Measurements from ENCODE around the gene ADCY2.

The ADCY2 gene

DNA sequence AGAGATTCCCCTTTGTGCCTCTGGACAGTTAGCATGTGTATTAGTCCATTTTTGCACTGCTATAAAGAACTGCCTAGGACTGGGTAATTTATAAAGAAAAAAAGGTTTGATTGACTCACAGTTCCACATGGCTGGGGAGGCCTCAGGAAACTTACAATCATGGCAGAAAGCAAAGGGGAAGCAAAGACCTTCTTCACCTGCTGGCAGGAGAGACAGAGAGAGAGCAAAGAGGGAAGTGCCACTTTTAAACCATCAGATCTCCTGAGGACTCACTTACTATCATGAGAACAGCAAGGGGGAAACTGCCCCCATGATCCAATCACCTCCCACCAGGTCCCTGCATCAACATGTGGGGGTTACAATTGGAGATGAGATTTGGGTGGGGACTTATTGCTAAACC lies 449.0 kb downstream of the ADCY2 start:
- no peak for DNase-seq (ENCODE audit: low read depth)

DNA sequence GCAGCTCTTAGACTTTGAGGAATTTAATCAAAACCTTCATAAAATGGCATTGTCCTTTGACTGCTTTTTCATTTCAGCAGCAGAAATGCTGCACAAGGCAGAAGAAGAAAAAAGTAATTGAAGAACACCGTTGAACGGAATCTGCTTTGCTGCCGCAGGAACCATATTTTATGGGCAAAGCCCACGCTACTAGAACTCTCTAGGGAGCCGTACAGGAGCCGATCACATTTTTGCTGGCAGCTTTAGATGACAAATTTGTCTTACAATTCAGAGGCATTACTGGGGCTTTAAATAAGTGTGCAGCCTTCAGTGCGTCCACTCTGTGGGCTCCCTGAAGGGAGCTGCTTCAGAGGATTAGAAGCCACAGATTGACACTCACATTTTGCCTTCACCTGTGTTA lies 449.6 kb downstream of the ADCY2 start:
- no peak for DNase-seq (ENCODE audit: low read depth)

DNA sequence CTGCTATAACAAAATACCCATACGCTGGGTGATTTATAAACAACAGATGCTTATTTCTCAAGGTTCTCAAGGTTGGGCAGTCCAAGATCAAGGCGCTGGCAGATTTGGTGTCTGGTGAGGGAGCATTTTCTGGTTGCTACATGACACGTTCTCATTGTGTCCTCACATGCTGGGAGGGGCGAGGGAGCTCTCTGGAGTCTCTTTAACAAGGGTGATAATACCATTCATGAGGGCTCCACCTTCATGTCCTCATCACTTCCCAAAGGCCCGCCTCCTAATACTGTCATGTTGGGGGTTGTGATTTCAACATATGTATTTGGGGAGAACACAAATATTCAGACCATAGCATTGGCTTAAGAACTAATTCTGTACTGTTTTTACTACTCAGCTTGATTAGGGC lies 450.4 kb downstream of the ADCY2 start:
- DNase-seq (ENCODE audit: low read depth): no peak

DNA sequence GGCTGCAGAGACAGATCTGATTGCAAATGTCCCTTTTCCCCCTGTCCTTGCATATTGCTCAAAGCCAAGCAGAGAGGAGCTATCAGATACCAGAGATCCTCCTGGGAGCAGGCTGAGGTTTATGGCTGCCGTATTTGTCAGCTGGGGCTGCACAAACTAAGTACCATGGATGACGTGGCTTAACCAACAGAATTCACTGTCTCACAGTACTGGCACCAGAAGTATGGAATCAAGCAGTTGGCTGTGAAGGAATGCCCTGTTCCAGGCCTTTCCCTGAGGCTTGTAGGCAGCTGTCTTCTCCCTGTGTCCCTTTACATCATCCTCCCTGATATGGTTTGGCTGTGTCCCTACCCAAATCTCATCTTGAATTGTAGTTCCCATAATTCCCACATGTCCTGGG lies 452.4 kb downstream of the ADCY2 start:
- no peak for DNase-seq (ENCODE audit: low read depth)

DNA sequence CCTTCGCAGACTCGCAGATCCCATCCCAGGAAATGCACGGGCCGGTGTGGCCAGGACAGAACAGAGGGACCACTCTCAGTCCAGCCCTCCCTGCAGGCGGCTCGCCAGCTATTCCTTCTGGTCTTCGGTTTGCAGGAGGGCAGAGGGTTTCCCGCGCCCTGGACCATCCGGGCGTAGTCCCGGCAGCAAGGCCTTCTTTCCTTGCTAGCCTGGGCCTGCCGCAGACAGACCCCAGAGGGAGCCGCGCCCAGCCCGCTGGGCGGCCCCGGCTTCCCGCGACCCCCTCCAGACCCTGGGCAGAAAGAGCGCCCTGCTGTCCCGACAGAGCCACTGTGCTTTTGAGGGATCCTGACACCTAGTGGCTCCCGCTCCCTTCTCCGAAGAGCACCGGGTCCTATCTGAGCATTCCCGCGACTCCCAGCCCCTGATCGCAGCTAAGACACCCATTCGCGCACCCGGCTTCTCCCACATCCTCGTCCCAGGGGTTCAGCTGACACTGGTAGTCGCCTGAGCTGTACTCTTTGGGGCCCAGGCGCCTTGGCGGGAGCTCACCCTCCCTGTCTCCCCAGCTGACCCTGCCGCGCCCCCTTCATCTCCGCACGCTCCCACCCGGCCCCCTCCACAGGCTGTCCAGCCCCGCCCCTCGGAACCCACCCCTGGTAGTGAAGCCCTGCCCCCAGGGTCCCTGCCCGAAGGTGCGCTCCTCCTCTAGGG lies 453.9 kb downstream of the ADCY2 start:
- DNase-seq (ENCODE audit: low read depth): no peak

DNA sequence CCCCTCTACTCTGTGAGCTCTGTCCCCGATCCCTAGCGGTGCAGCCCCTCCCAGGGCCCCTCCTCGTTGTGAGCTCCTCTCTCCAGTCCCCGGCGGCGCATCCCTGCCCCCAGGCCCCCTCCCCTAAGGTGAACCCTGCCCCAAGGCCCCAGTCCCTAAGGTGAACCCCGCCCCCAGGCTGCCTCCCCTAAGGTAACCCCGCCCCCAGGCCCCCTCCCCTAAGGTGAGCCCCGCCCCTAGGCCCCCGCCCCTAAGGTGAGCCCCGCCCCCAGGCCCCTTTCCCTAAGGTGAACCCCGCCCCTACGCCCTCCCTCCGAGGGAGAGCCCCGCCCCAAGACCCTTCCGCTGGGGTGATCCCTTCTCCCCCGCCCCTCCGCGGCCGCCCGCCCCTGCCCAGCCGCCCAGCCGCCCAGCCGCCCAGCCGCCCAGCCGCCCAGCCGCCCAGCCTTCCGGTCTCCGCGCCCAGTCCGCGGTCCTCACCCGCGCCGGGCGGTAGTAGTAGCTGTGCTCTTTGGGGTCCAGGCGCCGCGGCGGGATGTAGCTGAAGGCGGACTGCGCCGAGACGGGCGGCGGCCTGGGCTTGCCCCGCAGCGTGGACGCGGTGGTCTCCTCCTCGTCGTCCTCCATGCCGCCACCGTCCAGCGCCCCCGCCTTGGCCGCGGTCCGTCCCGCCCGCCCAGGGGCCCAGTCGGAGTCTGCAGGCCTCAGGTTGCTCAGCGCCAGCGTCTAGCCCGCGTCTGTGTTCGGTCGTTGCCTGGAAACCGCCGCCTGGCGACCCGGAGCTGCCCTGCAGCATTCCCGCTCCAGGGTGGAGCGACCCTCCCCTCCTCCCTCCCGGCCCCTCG lies 454.7 kb downstream of the ADCY2 start, which contains the start of gene CFAP90:
CFAP90 (minus strand) TSS at position 739 of the 845 bp plus-strand sequence; CDS start at position 627, 112 bp downstream.
- peak; percentile 24 for DNase-seq (ENCODE audit: low read depth)

DNA sequence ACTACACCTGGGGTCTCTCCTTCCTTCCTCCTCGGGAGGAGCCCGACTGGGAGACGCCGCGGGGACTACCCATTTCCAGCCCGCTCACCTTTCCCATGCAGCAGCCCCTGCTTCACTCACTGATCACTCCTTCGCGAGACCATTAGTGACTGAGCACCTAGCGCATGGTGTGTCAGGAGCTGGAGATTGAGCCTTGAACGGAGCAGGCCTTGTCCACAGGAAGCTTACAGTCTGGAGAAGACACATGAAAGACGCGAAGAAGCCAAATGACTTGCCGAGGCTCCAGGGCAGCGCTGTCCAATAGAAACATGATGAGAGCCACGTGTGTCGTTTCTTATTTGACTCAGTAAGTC lies 455.3 kb downstream of the ADCY2 start:
- DNase-seq (ENCODE audit: low read depth): no peak

DNA sequence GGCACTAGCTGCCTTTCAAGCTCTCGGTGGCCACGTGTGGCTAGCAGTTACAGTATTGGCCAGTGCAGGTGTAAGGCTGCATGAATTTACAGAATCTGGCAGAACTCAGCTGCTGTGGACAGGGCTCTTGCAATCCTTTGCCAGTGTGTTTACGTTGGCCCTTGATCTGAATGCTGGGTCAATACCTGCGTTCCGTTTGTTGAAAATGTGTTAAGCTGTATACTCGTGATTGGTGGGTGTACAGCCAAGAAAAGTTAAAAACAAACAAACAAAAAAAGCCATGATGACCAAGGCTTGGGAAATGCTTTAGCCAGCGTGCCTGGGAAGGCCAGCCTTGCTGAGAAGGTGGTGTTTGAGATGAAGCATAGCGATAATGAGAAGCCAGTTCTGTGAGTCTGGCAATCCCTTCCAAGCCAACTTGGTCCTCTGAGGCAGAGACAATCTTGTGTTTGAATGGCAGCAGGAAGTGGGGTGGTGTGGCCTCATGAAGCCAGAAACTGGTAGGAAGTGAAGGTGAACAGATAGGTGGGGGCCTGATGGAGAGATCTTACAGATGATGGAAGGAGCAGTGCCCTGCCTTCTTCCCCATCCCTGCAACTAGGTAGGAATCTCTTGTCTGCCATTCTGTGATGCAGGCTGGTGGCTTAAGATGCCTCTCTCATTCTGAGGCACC lies 455.8 kb downstream of the ADCY2 start:
- no peak for DNase-seq (ENCODE audit: low read depth)

DNA sequence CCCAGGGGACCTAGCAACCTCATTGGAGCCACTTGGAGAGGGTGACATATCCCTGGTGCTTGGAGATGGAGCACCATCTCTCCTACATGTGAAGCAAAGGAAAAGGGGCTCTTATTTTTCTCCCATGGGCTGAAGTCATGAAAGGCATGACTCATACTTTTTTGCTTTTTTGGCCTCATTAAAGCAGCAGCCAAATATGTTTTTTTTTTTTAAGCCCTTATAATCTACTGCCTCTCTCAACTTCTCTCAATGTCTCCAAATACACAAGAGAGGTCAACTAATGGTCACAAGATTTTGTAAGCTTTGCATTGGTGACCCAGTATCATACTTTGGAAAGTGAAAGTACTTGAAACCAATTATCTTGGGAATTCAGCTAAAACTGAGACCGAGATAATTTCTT lies 456.6 kb downstream of the ADCY2 start:
- no peak for DNase-seq (ENCODE audit: low read depth)

- no peak for DNase-seq (ENCODE audit: low read depth)
Observed at GRCh38 chr5:7852988-7853387, 457.1 kb downstream of the ADCY2 start.

GRCh38 chr5:7855611-7856010 lies 459.7 kb downstream of the ADCY2 start:
- no peak for DNase-seq (ENCODE audit: low read depth)

- peak; percentile 42 for DNase-seq (ENCODE audit: low read depth)
Observed at GRCh38 chr5:7856855-7857254, 460.9 kb downstream of the ADCY2 start.

DNA sequence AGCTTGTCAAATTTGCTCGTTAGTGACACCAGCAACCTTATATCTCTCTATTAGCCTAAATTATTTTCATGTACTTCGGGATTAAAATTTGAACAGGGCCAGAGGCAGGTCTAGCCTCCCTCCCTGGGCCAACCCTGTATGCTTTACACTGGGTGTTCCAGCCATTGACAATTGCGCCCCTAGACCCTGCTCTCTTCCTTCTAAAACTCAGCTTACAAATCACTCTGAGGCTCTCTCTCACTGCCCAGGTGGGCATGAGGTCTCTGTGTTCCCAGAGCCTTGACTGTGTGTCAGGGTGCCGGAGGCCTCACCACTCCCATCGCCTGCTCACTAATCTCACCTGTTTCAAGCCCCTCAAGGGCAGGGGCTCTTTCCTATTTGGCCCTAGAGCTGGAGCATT lies 461.4 kb downstream of the ADCY2 start:
- no peak for DNase-seq (ENCODE audit: low read depth)

DNA sequence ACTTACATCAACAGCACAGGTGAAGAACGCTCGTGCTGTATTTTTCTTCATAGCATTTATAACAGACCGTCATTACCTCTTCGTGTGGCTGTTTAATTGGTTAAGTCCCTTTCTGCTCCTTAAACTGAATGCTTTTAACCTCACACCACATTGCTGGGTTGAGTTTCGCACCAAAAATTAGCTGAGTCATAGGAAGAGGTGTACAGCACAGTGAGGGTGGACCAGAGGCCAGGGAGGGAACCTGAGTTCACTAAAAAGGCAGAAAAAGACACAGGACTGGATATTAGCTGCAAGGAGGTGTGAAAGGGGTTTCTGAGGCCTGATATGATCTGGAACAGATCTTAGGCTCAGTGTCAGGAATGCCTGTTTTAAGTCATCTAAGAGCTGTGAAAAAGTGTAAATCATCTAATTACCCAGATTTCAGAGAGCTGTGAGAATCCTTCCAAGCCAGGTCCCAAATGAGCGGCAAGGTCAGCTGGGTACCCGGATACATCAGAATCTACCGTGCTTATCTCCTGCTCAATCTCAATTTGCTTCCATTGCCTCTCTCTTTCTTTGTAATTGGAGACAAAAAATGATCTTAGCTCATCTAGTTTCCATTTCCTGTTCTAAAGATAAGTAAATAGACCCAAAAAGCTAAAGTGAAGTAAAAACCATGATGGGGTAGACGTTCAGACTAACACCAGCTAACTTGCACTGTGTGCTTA lies 462.1 kb downstream of the ADCY2 start:
- DNase-seq (ENCODE audit: low read depth): no peak

GRCh38 chr5:7866196-7866595 lies 470.3 kb downstream of the ADCY2 start:
- DNase-seq (ENCODE audit: low read depth): no peak

GRCh38 chr5:7867260-7867659 lies 471.3 kb downstream of the ADCY2 start:
- DNase-seq (ENCODE audit: low read depth): no peak

DNA sequence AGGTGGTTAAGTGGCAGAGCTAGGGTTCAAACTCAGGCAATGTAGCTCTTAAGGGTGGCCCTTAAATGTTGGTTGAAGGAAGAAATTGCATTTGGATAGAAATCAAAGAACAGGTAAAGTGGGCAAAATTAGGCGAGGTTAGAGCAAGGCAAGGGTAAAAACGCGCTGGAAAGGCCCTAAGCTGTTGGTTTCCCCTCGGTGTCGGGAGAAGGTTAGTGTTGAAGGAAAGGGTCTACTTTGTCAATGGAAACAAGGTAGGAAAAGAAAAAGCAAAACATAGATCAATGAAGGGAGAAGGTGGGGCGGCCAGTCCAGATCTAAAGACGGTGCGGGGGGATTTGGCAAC lies 472.5 kb downstream of the ADCY2 start:
- no peak for DNase-seq (ENCODE audit: low read depth)

DNA sequence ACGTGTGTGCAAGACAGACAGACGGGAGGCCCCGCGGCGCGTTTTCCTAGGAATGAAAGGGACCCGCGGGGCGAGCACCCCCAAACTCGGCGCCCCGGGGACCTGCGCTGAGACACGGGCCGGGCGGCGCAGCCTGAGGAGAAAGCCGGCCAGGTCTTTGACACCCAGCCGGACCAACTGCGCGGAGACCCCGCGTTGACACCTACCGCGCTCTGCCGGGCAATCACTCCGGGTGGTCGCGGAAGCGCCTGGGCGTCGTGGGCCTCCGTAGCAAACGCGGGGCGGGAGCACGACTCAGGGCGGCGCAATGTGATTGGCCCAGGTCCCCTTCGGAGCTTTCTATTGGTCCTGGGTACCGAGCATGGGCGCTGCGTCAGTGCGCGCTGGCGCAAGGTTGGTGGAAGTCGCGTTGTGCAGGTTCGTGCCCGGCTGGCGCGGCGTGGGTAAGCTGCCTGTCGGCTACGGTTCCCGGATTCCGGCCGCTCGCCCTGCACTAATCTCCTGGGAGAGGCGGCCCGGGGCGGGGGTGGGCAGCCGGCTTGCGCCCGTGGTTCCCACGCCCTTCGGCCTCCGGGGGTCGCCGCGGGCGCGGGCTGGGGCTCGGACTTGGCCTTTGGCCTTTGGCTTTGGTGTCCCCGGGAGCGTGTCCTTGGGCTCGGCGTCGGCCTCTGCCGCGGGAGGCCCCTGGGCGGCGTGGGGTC lies 473.0 kb downstream of the ADCY2 start, which contains the start of the genes FASTKD3 and MTRR:
FASTKD3 (minus strand) TSS at position 259 of the 701 bp plus-strand sequence. CDS start 948 bp downstream, outside the sequence.
MTRR (plus strand) TSS at position 376 of the 701 bp plus-strand sequence. CDS start 1,647 bp downstream, outside the sequence.
- DNase-seq (ENCODE audit: low read depth): peak; percentile 95

GRCh38 chr5:7869474-7870136 lies 473.7 kb downstream of the ADCY2 start:
- DNase-seq (ENCODE audit: low read depth): peak; percentile 33

DNA sequence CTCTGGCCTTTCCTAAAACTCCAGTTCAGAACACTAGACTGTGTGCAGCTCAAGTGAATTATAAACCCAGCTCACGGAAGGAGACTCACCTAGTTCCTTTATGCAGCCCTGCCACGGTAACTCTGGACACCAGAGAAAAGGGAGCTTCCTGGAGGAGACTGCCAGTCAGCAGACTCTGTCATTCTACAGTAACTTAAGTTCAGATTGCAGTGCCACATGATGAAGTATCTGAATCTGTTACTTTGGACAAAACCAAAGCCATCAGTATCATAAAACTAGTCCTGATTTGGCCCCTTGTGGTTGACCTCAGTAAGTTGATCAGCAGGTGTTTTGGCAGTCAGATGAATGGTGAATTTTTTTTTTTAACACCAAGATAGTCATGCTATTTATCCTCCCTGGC lies 475.7 kb downstream of the ADCY2 start:
- DNase-seq (ENCODE audit: low read depth): no peak

Measured in ELR (cell line).